T-helper 17 cell (primary cell): ENCODE data around the gene PRDM5. TPM values are rescaled to one million over a fixed set of nuclear protein-coding genes. Genes with fewer than 3 reads are reported as not detected.

Source experiments
- ATAC-seq: fragments of 150-1000 bp; cut with Tn5 transposase; 2 replicates; pipeline ENCODE4 v1.10.0; 2021; ENCODE audit warnings: mild to moderate bottlenecking, moderate library complexity
- DNase-seq, 3 donors: peaks; one replicate each; pipeline versions ENCODE4 v3.0.0 to v3.0.0-alpha.2; 2020 to 2021
- H3K9me3 ChIP-seq: one replicate; pipeline ENCODE4 v1.7.0; 2013; ENCODE audit warnings: low read length, mild to moderate bottlenecking; ENCODE audit not compliant: control insufficient read depth, poor library complexity, severe bottlenecking
- H3K27ac Mint-ChIP-seq: one replicate; pipeline ENCODE4 v1.8.0; 2022; ENCODE audit warnings: mild to moderate bottlenecking, moderate library complexity, mixed read lengths
- H3K27me3 Mint-ChIP-seq: one replicate; pipeline ENCODE4 v1.8.0; 2022; ENCODE audit warnings: mixed read lengths
- H3K36me3 Mint-ChIP-seq: one replicate; pipeline ENCODE4 v1.8.0; 2022; ENCODE audit warnings: low read depth, mixed read lengths
- H3K4me1 Mint-ChIP-seq: one replicate; pipeline ENCODE4 v1.8.0; 2022; ENCODE audit warnings: mild to moderate bottlenecking, mixed read lengths
- H3K4me3 Mint-ChIP-seq: one replicate; pipeline ENCODE4 v1.8.0; 2022; ENCODE audit warnings: mild to moderate bottlenecking, moderate library complexity, mixed read lengths
- total RNA-seq, 4 donors: library from RNA in 2 of 4; stranded (reverse) in 2 of 4; gene quantifications; one replicate each; pipeline ENCODE4 v1.2.3 and lab custom pipeline; 2022 to 2026

Gene PRDM5
- total RNA-seq, 2 donors from 2014 or later, result 0.15 TPM; not detected in 1

- Mint-ChIP-seq H3K4me3 (no peak overlapping the region), H3K36me3 (peaks cover 7% of the 10 kb centered on the region), H3K4me1 (peaks cover 7% of the 10 kb centered on the region), H3K27me3 (peaks cover 37% of the 10 kb centered on the region), H3K27ac (no peak overlapping the region)
- no peak for ATAC-seq
- no peaks in the 10 kb centered on the region for H3K9me3 ChIP-seq
- no peak for DNase-seq
These were observed 2.4 kb upstream of the PRDM5 start for GRCh38 chr4:120924931-120925330.

GRCh38 chr4:120923207-120923522, 639 bp upstream of the PRDM5 start:
- no peaks in the 10 kb centered on the region for H3K9me3 ChIP-seq
- no peak overlapping the region for H3K27ac Mint-ChIP-seq
- peak overlapping the region; percentile 77 for H3K4me3 Mint-ChIP-seq
- H3K27me3 Mint-ChIP-seq, result peaks cover 42% of the 10 kb centered on the region
- ATAC-seq (no peak), DNase-seq (no peak)
- peaks cover 7% of the 10 kb centered on the region for H3K36me3 Mint-ChIP-seq
- H3K4me1 Mint-ChIP-seq, result peaks cover 7% of the 10 kb centered on the region

- peak overlapping the region; percentile 47 for H3K27ac Mint-ChIP-seq
- H3K4me3 Mint-ChIP-seq, result peak overlapping the region; percentile 97
- H3K27me3 Mint-ChIP-seq, result peaks cover 53% of the 10 kb centered on the region
These were observed 808 bp downstream of the PRDM5 start for GRCh38 chr4:120921456-120922380.

GRCh38 chr4:120920666-120921065, 1.9 kb downstream of the PRDM5 start:
- H3K4me3 Mint-ChIP-seq, result no peak overlapping the region
- ATAC-seq (no peak), DNase-seq (no peak)
- peaks cover 10% of the 10 kb centered on the region for H3K4me1 Mint-ChIP-seq
- no peaks in the 10 kb centered on the region for H3K9me3 ChIP-seq
- H3K27ac Mint-ChIP-seq, result no peak overlapping the region
- peaks cover 13% of the 10 kb centered on the region for H3K36me3 Mint-ChIP-seq
- peaks cover 53% of the 10 kb centered on the region for H3K27me3 Mint-ChIP-seq

More at GRCh38 chr4:120921456-120922380, 808 bp downstream of the PRDM5 start:
- peaks cover 10% of the 10 kb centered on the region for H3K36me3 Mint-ChIP-seq
- peaks cover 7% of the 10 kb centered on the region for H3K4me1 Mint-ChIP-seq
- DNase-seq (no peak), ATAC-seq (peak; percentile 57)
- no peaks in the 10 kb centered on the region for H3K9me3 ChIP-seq

GRCh38 chr4:120919358-120919757, 3.2 kb downstream of the PRDM5 start:
- H3K9me3 ChIP-seq, result no peaks in the 10 kb centered on the region
- Mint-ChIP-seq H3K27ac (no peak overlapping the region), H3K4me1 (peaks cover 10% of the 10 kb centered on the region), H3K4me3 (no peak overlapping the region), H3K36me3 (peaks cover 13% of the 10 kb centered on the region), H3K27me3 (peaks cover 62% of the 10 kb centered on the region)
- DNase-seq (no peak), ATAC-seq (no peak)

GRCh38 chr4:120918788-120919187, 3.7 kb downstream of the PRDM5 start:
- peaks cover 13% of the 10 kb centered on the region for H3K36me3 Mint-ChIP-seq
- H3K27me3 Mint-ChIP-seq, result peaks cover 60% of the 10 kb centered on the region
- H3K27ac Mint-ChIP-seq, result no peak overlapping the region
- no peak for ATAC-seq
- H3K4me1 Mint-ChIP-seq, result peaks cover 10% of the 10 kb centered on the region
- no peaks in the 10 kb centered on the region for H3K9me3 ChIP-seq
- no peak for DNase-seq
- H3K4me3 Mint-ChIP-seq, result no peak overlapping the region

- Mint-ChIP-seq H3K27ac (no peak overlapping the region), H3K36me3 (peaks cover 13% of the 10 kb centered on the region), H3K4me1 (peaks cover 10% of the 10 kb centered on the region), H3K4me3 (no peak overlapping the region), H3K27me3 (peaks cover 61% of the 10 kb centered on the region)
- no peaks in the 10 kb centered on the region for H3K9me3 ChIP-seq
- no peak for DNase-seq
- no peak for ATAC-seq
These were observed 4.4 kb downstream of the PRDM5 start for GRCh38 chr4:120918092-120918491.

- no peaks in the 10 kb centered on the region for H3K9me3 ChIP-seq
- H3K4me3 Mint-ChIP-seq, result no peak overlapping the region
- H3K36me3 Mint-ChIP-seq, result peaks cover 12% of the 10 kb centered on the region
- peaks cover 9% of the 10 kb centered on the region for H3K4me1 Mint-ChIP-seq
- H3K27me3 Mint-ChIP-seq, result peaks cover 68% of the 10 kb centered on the region
- DNase-seq (no peak), ATAC-seq (no peak)
- no peak overlapping the region for H3K27ac Mint-ChIP-seq
These were observed 5.6 kb downstream of the PRDM5 start for GRCh38 chr4:120916937-120917336.

- ATAC-seq, result no peak
- H3K27ac Mint-ChIP-seq, result no peak overlapping the region
- DNase-seq, result no peak
- no peak overlapping the region for H3K4me3 Mint-ChIP-seq
- H3K27me3 Mint-ChIP-seq, result peaks cover 67% of the 10 kb centered on the region
- peaks cover 2% of the 10 kb centered on the region for H3K4me1 Mint-ChIP-seq
- peaks cover 6% of the 10 kb centered on the region for H3K36me3 Mint-ChIP-seq
- no peaks in the 10 kb centered on the region for H3K9me3 ChIP-seq
These were observed 7.2 kb downstream of the PRDM5 start for GRCh38 chr4:120915336-120915735.

GRCh38 chr4:120903419-120903818, 19.1 kb downstream of the PRDM5 start:
- no peaks in the 10 kb centered on the region for H3K4me1 Mint-ChIP-seq
- no peak for ATAC-seq
- no peaks in the 10 kb centered on the region for H3K36me3 Mint-ChIP-seq

GRCh38 chr4:120902925-120903324, 19.6 kb downstream of the PRDM5 start:
- DNase-seq (no peak), ATAC-seq (no peak)
- Mint-ChIP-seq H3K4me1 (no peaks in the 10 kb centered on the region), H3K36me3 (no peaks in the 10 kb centered on the region), H3K27me3 (peaks cover 28% of the 10 kb centered on the region), H3K27ac (no peak overlapping the region), H3K4me3 (no peak overlapping the region)
- no peaks in the 10 kb centered on the region for H3K9me3 ChIP-seq

More at GRCh38 chr4:120903419-120903818, 19.1 kb downstream of the PRDM5 start:
- Mint-ChIP-seq H3K4me3 (no peak overlapping the region), H3K27ac (no peak overlapping the region), H3K27me3 (peaks cover 28% of the 10 kb centered on the region)
- H3K9me3 ChIP-seq, result no peaks in the 10 kb centered on the region
- no peak for DNase-seq

GRCh38 chr4:120901731-120902130, 20.8 kb downstream of the PRDM5 start:
- H3K4me3 Mint-ChIP-seq, result no peak overlapping the region
- H3K36me3 Mint-ChIP-seq, result no peaks in the 10 kb centered on the region
- DNase-seq (no peak), ATAC-seq (no peak)
- H3K27ac Mint-ChIP-seq, result no peak overlapping the region
- H3K9me3 ChIP-seq, result no peaks in the 10 kb centered on the region
- H3K27me3 Mint-ChIP-seq, result peaks cover 30% of the 10 kb centered on the region
- H3K4me1 Mint-ChIP-seq, result no peaks in the 10 kb centered on the region

- DNase-seq (no peak), ATAC-seq (no peak)
- no peaks in the 10 kb centered on the region for H3K36me3 Mint-ChIP-seq
These were observed 24.4 kb downstream of the PRDM5 start for GRCh38 chr4:120897981-120898719.

More at GRCh38 chr4:120897981-120898719, 24.4 kb downstream of the PRDM5 start:
- Mint-ChIP-seq H3K4me3 (no peak overlapping the region), H3K27ac (no peak overlapping the region), H3K27me3 (peaks cover 30% of the 10 kb centered on the region), H3K4me1 (no peaks in the 10 kb centered on the region)
- no peaks in the 10 kb centered on the region for H3K9me3 ChIP-seq
